GM18526 (cell line): ENCODE data around the gene ZGPAT.

Experiments
- POLR2A ChIP-seq: IDR thresholded peaks from 3 replicates; pipeline ENCODE4 v1.6.1; 2011; ENCODE audit not compliant: insufficient read length; ENCODE audit errors: extremely low read depth

ZGPAT gene

DNA sequence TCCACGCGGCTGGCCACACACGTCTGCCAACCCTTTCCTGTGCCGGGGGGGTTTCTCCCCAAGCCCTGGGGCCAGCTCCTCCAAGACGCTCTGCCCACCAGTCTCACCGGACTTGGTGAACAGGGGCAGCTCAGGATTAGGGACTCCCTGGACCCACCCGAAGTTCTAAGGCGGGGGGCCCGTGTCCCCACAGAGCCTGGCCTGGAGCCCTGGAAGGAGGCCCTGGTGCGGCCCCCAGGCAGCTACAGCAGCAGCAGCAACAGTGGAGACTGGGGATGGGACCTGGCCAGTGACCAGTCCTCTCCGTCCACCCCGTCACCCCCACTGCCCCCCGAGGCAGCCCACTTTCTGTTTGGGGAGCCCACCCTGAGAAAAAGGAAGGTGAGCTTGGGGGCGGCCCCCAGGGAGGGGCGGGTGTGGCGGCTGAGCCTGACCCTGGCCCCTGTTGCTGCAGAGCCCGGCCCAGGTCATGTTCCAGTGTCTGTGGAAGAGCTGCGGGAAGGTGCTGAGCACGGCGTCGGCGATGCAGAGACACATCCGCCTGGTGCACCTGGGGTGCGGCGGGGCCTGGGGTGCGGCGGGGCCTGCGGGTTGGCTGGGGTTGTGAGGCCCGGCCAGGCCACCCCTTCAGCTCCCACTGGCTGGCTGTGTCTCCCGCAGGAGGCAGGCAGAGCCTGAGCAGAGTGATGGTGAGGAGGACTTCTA, 34.0 kb downstream of the ZGPAT start:
- TF ChIP-seq POLR2A, result no peak

DNA sequence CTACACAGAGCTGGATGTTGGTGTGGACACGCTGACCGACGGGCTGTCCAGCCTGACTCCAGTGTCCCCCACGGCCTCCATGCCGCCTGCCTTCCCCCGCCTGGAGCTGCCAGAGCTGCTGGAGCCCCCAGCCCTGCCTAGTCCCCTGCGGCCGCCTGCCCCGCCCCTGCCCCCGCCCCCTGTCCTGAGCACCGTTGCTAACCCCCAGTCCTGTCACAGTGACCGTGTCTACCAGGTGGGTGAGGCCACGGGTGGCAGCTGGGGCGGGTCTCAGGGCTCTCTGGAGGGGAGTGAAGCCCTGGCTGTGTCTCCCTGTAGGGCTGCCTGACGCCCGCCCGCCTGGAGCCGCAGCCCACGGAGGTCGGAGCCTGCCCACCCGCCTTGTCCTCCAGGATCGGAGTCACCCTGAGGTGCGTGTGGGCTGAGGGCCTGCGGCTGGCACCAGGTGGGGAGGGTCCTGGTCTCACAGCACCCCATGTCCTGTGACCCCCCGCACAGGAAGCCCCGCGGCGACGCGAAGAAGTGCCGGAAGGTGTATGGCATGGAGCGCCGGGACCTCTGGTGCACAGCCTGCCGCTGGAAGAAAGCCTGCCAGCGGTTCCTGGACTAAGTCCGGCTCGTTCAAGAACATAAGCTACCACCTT, 34.7 kb downstream of the ZGPAT start:
- no peak for TF ChIP-seq POLR2A

DNA sequence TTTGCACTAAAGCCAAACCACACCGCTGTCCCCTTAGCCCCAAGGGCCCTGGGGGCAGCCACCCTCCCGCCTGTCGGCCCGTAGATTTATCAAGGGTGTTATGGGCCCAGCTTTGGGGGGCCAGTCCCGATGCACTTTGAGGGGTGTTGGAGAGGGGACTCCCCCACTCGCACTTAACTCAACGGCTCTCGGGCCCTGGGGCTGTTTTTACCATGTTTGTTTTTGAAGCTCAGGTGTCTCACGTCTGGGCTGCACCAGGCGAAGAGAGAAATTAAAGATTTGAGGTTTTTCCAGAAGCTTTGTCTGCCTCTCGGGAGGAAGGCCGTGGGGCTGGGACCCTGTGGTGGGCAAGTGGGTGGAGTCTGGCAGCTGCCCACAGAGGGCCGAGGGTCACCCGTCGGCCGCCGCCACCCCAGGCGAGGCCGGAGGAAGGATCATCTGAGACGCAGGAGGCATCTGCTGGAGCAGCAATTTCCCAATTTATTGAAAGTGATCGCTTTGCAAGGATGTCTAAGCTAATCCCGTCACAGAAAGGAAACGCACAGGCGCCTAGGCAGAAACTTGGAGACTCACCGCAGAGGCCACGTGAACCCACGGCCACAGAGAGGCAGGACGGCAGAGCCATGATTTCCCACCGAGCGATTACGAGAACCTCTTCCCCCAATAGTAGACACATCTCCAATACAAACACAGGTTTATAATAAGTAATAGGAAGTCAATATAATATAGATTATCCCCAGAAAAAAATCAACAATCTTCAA, 35.6 kb downstream of the ZGPAT start:
- TF ChIP-seq POLR2A, result no peak

DNA sequence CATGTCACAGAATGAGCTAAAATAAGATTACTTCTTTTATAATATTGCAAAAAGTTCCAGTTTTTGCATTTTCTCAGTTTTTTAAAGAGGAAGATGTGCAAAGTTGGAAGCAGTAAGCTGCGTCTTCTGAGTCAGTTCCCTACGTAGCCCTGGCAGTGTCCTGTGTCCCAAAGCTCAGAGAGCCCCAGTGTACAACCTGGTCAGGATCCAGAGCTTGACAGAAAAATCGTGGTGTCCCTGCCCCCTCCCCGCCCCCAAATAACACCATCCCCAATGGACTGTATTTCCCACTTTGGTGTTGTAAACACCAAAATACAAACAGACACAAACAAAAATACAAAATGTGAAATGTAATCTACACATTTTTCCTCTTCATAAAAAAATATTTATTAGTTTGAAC, 36.3 kb downstream of the ZGPAT start:
- TF ChIP-seq POLR2A, result no peak

DNA sequence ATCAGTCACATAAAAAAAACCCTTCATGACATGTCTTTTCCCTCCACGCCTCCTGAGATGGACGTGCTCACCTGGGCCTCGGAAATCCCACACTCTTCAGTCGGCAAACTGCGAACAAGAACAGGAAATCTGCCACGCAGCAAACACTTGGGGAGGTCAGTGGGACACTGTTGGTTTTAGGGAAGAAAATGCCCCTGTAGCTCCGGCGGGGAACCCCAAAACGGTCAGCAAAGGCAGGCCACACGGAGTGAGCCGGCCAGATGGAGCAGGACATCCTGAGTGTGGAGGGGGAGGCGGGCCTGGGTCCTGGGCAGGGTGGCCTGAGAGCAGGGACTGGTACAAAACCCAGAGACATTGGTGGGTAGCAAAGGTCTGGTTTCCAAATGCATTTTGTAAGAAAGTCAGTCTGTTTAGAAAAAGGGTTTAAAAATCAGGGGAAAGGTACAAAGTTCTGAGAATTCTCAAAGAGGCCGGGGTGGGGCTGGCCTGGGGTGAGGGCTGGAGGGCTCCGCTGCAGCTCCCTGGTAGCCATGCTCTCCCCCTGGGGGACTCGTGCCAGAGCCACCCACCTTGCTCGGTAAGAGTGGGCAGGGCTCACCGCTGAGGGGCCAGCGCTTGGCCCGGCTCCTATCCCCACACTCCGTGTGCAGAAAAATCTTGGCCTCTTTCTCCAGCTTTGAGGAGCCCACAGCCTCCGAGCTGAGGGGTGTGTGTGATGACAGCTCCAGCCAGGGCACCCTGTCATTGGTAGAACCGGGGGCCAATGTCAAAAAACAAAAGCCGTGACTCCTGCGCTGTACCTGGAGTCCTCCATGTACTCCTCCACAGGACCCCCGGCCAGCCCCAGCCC, 37.0 kb downstream of the ZGPAT start:
- TF ChIP-seq POLR2A, result no peak

DNA sequence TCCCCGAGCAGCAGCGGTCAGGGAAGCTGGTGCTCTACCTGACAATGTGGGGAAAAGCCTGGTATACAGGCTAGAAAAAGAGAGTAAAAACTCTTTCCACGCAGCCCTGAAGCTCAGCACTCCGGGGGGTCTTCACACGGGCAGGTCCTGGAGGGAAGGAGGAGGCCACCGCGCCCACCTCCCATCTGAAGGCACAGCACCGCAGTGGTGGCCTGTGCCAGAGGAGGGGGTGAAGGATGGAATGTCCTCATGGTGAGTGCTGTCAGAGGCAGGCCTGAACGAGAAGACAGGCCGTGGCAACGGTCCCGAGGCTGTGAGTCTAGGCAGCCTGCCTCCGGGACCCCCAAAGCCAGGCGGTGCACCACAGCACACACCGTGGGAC, 37.6 kb downstream of the ZGPAT start:
- no peak for TF ChIP-seq POLR2A

DNA sequence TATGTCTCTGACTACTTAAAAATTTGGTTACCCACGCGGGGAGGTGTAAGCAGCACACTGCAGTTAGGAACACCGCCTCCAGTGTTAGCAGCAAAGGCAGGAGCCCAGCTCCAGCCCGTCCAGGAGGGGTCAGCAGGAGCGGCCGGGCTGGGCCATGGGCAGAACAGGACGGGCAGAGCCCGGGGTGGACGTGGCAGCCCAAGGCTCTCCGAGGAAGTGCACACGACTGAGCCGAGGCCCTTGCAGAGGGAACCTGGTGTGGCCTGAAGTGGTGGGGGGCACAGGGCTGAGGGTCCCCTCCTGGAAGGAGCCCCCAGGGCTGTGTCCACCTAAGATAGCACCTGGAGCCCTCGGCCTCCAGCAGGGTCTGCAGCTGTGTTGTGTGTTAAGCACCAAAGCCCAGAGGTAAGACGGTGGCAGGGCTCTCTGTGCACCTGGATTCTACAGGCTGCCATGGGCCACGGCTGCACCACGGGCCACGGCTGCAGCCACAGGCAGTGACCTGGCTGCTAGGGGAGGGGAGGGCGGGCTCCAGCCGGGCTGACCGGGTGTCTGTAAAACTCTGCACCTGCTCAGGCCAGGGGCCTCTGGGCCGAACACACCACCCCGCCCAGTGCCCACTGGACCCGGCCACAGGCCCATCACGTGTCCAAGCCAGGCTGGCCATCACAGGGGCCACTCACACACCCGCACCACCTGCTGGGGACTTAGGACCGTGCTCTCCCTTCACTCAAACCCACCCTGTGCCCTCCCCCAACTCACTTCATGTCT, 38.3 kb downstream of the ZGPAT start:
- no peak for TF ChIP-seq POLR2A

DNA sequence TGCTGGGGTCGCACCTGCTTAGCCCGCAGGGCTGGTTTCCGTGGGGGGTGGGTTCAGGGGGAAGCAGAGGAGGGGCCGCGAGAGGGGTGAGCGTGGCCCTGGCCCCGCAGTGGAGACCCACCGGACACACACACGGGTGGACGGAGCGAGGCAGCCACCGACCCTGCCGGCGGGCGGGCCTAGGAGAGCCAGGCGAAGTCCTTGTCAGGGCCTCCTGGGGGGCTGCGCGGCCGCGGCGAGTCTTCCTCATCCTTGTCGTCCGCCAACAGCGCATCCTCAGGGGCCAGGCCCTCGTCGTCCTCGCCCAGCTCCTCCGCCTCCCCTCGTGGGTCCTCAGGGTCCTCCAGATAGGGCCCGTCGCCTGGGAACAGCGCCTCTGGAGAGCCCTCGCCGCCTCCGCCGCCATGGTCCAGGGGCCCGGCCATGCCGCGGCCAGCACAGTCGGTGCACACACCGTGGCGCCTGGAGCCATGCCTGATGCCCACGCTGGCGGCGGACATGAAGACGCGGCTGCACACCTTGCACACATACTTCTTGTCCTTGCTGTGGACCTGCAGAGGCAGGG, 39.0 kb downstream of the ZGPAT start:
- no peak for TF ChIP-seq POLR2A

DNA sequence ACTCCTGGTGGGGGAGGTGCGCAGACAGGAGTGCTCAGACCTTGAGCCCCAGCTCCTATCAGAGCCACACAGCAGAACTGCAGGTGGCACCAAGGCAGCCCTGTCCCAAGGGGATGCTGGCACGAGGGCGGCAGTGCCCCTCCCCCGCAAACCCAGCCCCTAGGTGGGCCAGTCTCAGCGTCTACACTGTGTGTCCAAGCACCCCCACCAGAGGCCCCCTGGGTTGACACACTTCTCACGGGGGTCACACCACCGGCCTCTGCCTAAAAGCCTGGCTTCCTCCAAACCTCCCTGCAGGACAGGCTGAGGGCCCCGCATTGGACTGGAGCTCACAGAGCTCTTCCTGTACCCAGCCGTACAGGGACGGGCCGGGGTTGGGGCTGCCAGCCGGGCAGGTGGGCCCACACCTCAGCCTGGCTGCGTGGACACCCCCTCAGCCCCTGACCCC, 39.8 kb downstream of the ZGPAT start:
- no peak for TF ChIP-seq POLR2A

DNA sequence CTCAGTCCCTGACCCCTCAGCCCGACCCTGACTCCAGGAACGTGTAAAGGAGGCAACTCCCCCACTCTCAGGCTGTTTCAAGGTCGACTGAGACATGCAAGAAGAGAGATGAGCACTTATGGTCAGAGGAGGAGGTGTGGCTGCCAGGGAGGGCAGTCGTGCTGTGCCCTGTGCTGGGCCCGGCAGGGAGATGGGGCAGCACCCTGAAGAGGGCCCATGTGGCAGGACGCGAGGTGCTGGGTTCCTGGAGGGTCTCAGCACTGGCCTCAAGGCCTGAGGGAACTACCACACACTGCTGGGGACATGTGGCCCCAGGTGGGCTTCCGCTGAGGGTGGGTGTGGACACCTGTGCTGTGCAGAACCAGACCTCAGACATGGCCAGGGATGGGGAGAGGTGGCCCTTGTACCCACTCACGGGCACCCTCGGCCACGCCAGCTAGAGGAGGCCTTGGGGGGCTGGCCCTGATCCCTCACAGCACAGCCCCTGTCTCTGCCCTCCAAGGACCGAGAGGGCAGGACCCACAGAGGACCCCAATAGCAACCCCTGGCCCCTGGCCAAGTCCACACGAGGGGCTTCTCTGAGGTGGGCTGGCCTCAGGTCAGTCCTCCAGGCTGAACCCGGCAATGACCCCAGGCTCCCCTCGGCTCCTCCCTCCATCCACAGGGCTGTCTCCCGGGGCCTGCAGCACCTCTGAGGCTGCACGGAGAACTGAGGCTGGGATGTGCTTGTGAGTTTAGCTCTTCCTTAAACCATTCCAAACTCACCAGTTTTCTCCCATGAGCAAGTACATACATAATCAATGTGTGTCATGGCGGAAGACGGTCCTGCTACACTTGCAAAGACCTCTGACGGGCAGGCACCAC, 40.5 kb downstream of the ZGPAT start:
- no peak for TF ChIP-seq POLR2A

DNA sequence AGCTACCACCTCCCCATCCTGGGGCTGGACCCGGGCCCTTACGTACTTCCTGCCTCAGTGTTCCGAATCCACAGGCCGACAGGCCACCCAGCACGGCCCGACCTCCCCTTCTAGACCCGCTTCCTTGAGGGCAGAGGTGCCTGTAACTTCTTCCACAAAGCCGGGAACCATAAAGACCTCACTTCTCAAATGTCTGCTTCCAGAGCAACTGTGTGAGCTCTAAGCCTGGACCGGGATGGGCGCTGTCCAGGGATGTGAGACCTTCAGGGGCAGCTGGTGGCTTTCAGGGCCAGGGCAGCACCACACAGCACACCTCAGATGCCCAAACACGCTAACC, 41.1 kb downstream of the ZGPAT start:
- TF ChIP-seq POLR2A, result no peak

DNA sequence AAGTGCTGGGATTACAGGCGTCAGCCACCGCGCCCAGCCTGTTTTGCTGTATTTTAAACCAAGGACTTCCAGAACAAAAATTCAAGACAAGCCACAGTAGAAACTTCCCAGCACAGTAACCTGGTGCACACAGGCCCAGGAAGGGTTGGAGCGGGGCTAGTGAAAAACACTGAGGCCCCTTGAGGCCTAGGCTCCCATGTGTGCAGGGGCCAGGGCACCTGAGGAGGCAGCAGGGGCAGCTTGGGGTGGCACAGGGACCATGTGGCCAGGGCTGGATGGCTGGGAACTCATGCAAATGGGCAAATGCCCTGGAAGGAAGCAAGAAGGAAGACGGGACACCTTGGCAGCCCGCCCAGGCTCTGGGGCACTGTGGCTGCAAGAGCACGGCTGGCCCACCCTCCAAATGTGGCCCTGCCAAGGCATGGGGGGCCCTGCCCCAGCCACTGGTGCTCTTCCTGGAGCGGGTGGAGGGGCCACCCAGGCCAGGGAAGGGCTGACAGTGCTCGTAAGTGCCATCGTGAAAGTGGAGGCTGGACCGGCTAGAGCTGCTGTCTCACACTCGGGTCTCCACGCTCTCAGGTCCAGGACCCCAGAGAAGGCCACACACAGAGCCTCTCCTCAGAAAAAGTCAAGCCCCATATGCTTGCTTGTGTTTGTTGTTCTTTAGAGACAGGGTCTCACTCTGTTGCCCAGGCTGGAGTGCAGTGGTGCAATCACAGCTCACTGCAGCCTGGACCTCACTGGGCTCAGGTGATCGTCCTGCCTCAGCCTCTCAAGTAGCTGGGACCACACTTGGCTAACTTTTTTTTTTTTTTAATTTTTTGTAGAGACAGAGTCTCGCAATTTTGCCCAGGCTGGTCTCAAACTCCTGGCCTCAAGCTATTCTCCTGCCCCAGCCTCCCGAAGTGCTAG, 42.0 kb downstream of the ZGPAT start:
- TF ChIP-seq POLR2A, result no peak
